ENCODE measurements around the gene FHIT.

- TF ChIP-seq CTCF (IDR thresholded peaks at IDR 0.05) (no peak), EZH2 (IDR thresholded peaks at IDR 0.05) (no peak), EZH2phosphoT487 (IDR thresholded peaks at IDR 0.05) (no peak)
Observed at GRCh38 chr3:60048447-60048848, 1202.8 kb downstream of the FHIT start.

Measured in neural progenitor cell (in vitro differentiated cells).